Kidney (tissue), 14 donors: Measurements from ENCODE around the gene SMIM5. TPM values are rescaled to one million over a fixed set of nuclear protein-coding genes. Genes with fewer than 3 reads are reported as not detected.
"Not testable (repeated sequence)": the region's sequence is repeated elsewhere in the genome, so short reads cannot be mapped to it uniquely, and the experiment has no call there.

Experiments used
- DNase-seq, 5 donors: peaks; one replicate each; pipeline ENCODE4 v3.0.0-alpha.2; 2013 to 2020
- FAIRE-seq: peaks from 2 replicates; lab custom pipeline; 2012; peaks lifted over from hg19 to GRCh38; lab: Jason Lieb, UNC
- H3K27ac ChIP-seq, 2 donors: one replicate each; pipeline ENCODE4 v1.7.0; 2013; ENCODE audit warnings: low read depth in 2 of 2, low read length in 2 of 2, inconsistent platforms in 1 of 2
- H3K27me3 ChIP-seq: one replicate; pipeline ENCODE4 v1.7.1; 2013; ENCODE audit warnings: low read length, inconsistent platforms; ENCODE audit not compliant: control insufficient read depth, insufficient read depth
- H3K36me3 ChIP-seq, 3 donors: one replicate each; pipeline versions ENCODE4 v1.7.0 to v1.7.1; 2013; ENCODE audit warnings: low read length in 3 of 3, control low read depth in 1 of 3, inconsistent platforms in 1 of 3; ENCODE audit not compliant: insufficient read depth in 3 of 3, control insufficient read depth in 2 of 3
- H3K4me1 ChIP-seq, 3 donors: one replicate each; pipeline versions ENCODE4 v1.7.0 to v1.7.1; 2013; ENCODE audit warnings: low read length in 3 of 3, inconsistent platforms in 1 of 3, low read depth in 1 of 3; ENCODE audit not compliant: control insufficient read depth in 2 of 3, insufficient read depth in 2 of 3
- H3K4me3 ChIP-seq, 3 donors: one replicate each; pipeline versions ENCODE4 v1.7.0 to v1.8.1; 2013; ENCODE audit warnings: low read length in 3 of 3, control low read depth in 1 of 3, inconsistent platforms in 1 of 3
- H3K9ac ChIP-seq, 3 donors: one replicate each; pipeline versions ENCODE4 v1.7.0 to v1.7.1; 2013; ENCODE audit warnings: low read length in 3 of 3, control low read depth in 1 of 3, inconsistent platforms in 1 of 3
- H3K9me3 ChIP-seq, 3 donors: one replicate each; pipeline versions ENCODE4 v1.7.0 to v1.7.1; 2013; ENCODE audit warnings: low read length in 3 of 3, control low read depth in 1 of 3, inconsistent platforms in 1 of 3; ENCODE audit not compliant: control insufficient read depth in 2 of 3, insufficient read depth in 1 of 3
- intact Hi-C: fragments of 100-400 bp; cut with DNase I; formaldehyde crosslinking; loops from one replicate; pipeline ENCODE4 v1.11.1; 2022
- polyA plus RNA-seq: library from polyadenylated mRNA; stranded (reverse); fragments of 350-450 nt; fragmentation: Illumina TruSeq; extraction: RNeasy Lipid Tissue Mini Kit (QIAGEN cat#74804); gene quantifications from one replicate; pipeline ENCODE4 v1.2.3, GENCODE V29; 2014; ENCODE audit warnings: low read depth, low replicate concordance; ENCODE audit not compliant: insufficient read depth
- total RNA-seq: library from RNA; stranded (reverse); fragmentation: NEBNext Ultra II Directional; extraction: Animal tissue kit (Norgen Biotek cat#: 25700); gene quantifications from one replicate; pipeline ENCODE4 v1.2.1, GENCODE V29; 2021
- TF ChIP-seq, protein P1 (sequence below): IDR thresholded peaks from 3 replicates; pipeline ENCODE4 v1.5.1; 2012; ENCODE audit warnings: mild to moderate bottlenecking, moderate library complexity, borderline replicate concordance; ENCODE audit not compliant: insufficient read depth; ENCODE audit errors: extremely low read depth
- donor health status: control.
- donor health status: control.
- donor health status: control.
- donor health status: control.
- donor health status: control.
- donor health status: DM: yes; HTN: yes; CAD: no.
- donor health status: Normal renal cell carcinoma (clear cell type).

Gene SMIM5
- total and polyA plus RNA-seq, 2 donors from 2014 or later: 8.0 to 63.0 TPM

- peak overlapping the region in 2 of 3 donors; percentile 13 to 78 for H3K9ac ChIP-seq
- H3K4me1 ChIP-seq: peaks cover 2 to 58% (median 39%) of the 10 kb centered on the region in 3 donors
- DNase-seq (peak in 1 of 5 donors; percentile 64), FAIRE-seq (no peak)
- H3K36me3 ChIP-seq: no peaks in the 10 kb centered on the region
- no peaks in the 10 kb centered on the region for H3K27me3 ChIP-seq
- H3K27ac ChIP-seq: peak overlapping the region; percentile 88 to 92
- H3K9me3 ChIP-seq: no peaks in the 10 kb centered on the region
- intact Hi-C loops: no loop called here
- peak overlapping the region in 1 of 3 donors; percentile 8 for H3K4me3 ChIP-seq
- TF ChIP-seq, protein P1, sequence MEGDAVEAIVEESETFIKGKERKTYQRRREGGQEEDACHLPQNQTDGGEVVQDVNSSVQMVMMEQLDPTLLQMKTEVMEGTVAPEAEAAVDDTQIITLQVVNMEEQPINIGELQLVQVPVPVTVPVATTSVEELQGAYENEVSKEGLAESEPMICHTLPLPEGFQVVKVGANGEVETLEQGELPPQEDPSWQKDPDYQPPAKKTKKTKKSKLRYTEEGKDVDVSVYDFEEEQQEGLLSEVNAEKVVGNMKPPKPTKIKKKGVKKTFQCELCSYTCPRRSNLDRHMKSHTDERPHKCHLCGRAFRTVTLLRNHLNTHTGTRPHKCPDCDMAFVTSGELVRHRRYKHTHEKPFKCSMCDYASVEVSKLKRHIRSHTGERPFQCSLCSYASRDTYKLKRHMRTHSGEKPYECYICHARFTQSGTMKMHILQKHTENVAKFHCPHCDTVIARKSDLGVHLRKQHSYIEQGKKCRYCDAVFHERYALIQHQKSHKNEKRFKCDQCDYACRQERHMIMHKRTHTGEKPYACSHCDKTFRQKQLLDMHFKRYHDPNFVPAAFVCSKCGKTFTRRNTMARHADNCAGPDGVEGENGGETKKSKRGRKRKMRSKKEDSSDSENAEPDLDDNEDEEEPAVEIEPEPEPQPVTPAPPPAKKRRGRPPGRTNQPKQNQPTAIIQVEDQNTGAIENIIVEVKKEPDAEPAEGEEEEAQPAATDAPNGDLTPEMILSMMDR: no peak
Observed at GRCh38 chr17:75637551-75637950, 4.3 kb downstream of the SMIM5 start.

GRCh38 chr17:75638039-75638438 is 4.8 kb downstream of the SMIM5 start:
- not testable (repeated sequence) for FAIRE-seq

GRCh38 chr17:75638893-75639292 is 5.7 kb downstream of the SMIM5 start:
- Histone ChIP-seq H3K27me3 (no peaks in the 10 kb centered on the region), H3K4me1 (peaks cover 2 to 59% (median 45%) of the 10 kb centered on the region in 3 donors), H3K36me3 (no peaks in the 10 kb centered on the region), H3K4me3 (no peak overlapping the region), H3K9me3 (no peaks in the 10 kb centered on the region), H3K27ac (peak overlapping the region; percentile 82 to 96), H3K9ac (peak overlapping the region in 1 of 3 donors; percentile 85)
- no peak for FAIRE-seq
- intact Hi-C loops: no loop called here
- TF ChIP-seq, protein P1: no peak
- peak in 2 of 5 donors; percentile 9 to 93 for DNase-seq

More at GRCh38 chr17:75638039-75638438, 4.8 kb downstream of the SMIM5 start:
- H3K4me1 ChIP-seq: peaks cover 2 to 60% (median 43%) of the 10 kb centered on the region in 3 donors
- H3K36me3 ChIP-seq, H3K27me3 ChIP-seq, H3K9me3 ChIP-seq, H3K4me3 ChIP-seq, intact Hi-C loops: not testable (repeated sequence)
- H3K9ac ChIP-seq: peak overlapping the region in 1 of 3 donors; percentile 78
- H3K27ac ChIP-seq: peak overlapping the region; percentile 88 to 96
- peak in 1 of 5 donors; percentile 59 for DNase-seq

GRCh38 chr17:75639327-75639726 is 6.1 kb downstream of the SMIM5 start:
- Histone ChIP-seq H3K9ac (peak overlapping the region in 1 of 3 donors; percentile 85), H3K36me3 (no peaks in the 10 kb centered on the region), H3K9me3 (no peaks in the 10 kb centered on the region), H3K4me1 (peaks cover 2 to 55% (median 49%) of the 10 kb centered on the region in 3 donors), H3K27me3 (no peaks in the 10 kb centered on the region), H3K4me3 (peak overlapping the region in 1 of 3 donors; percentile 43), H3K27ac (peak overlapping the region; percentile 82 to 96)
- DNase-seq (peak in 2 of 5 donors; percentile 22 to 84), FAIRE-seq (no peak)
- intact Hi-C loops: no loop called here
- TF ChIP-seq, protein P1: no peak
